ENCODE results near the gene GLS. TPM values are rescaled to one million over a fixed set of nuclear protein-coding genes. Genes with fewer than 3 reads are reported as not detected.

GLS gene
- total RNA-seq, 1 donor from 2014 or later, result 88.9 TPM

- Histone ChIP-seq H3K27ac (peak overlapping the region; percentile 97), H3K9me3 (no peaks in the 10 kb centered on the region), H3K36me3 (no peaks in the 10 kb centered on the region), H3K4me1 (peaks cover 24% of the 10 kb centered on the region), H3K27me3 (no peaks in the 10 kb centered on the region), H3K4me3 (peak overlapping the region; percentile 89 to 94)
- no peak for TF ChIP-seq POLR2AphosphoS5 (IDR thresholded peaks at IDR 0.05; ENCODE audit: insufficient read depth in 1 of 2, low read depth in 1 of 2)
- no peak for TF ChIP-seq CTCF (IDR thresholded peaks at IDR 0.05)
- no peak for TF ChIP-seq POLR2A (IDR thresholded peaks at IDR 0.05)
- intact Hi-C loops (cut with DNase I), result loop anchor here (5.0 kb wide), 1 partner anchor 143 kb away; no protein-coding TSS in a partner anchor
- no peak for DNase-seq (ENCODE audit: extremely low spot score in 2 of 2)
Measured at GRCh38 chr2:190879474-190880377, 895 bp upstream of the GLS start.

GRCh38 chr2:190881084-190881597, 520 bp downstream of the GLS start:
- no peaks in the 10 kb centered on the region for H3K27me3 ChIP-seq
- intact Hi-C loops (cut with DNase I), result loop anchor here (5.0 kb wide), 1 partner anchor 141 kb away; no protein-coding TSS in a partner anchor
- H3K9me3 ChIP-seq, result no peaks in the 10 kb centered on the region
- DNase-seq (ENCODE audit: extremely low spot score in 2 of 2), result no peak
- H3K27ac ChIP-seq, result peak overlapping the region; percentile 97
- H3K4me3 ChIP-seq, result peak overlapping the region; percentile 89 to 94
- no peaks in the 10 kb centered on the region for H3K36me3 ChIP-seq
- peaks cover 36% of the 10 kb centered on the region for H3K4me1 ChIP-seq
- TF ChIP-seq CTCF (IDR thresholded peaks at IDR 0.05) (no peak), POLR2A (IDR thresholded peaks at IDR 0.05) (no peak), POLR2AphosphoS5 (IDR thresholded peaks at IDR 0.05; ENCODE audit: insufficient read depth in 1 of 2, low read depth in 1 of 2) (no peak)

- intact Hi-C loops (cut with DNase I), result loop anchor here (5.0 kb wide), 1 partner anchor 140 kb away; no protein-coding TSS in a partner anchor
- Histone ChIP-seq H3K9me3 (no peaks in the 10 kb centered on the region), H3K27ac (peak overlapping the region; percentile 97), H3K4me1 (peaks cover 42% of the 10 kb centered on the region), H3K36me3 (no peaks in the 10 kb centered on the region), H3K4me3 (peak overlapping the region; percentile 89 to 94), H3K27me3 (no peaks in the 10 kb centered on the region)
- TF ChIP-seq CTCF (IDR thresholded peaks at IDR 0.05) (no peak), POLR2A (IDR thresholded peaks at IDR 0.05) (no peak), POLR2AphosphoS5 (IDR thresholded peaks at IDR 0.05; ENCODE audit: insufficient read depth in 1 of 2, low read depth in 1 of 2) (peak; percentile 45 to 46)
- DNase-seq (ENCODE audit: extremely low spot score in 2 of 2), result peak in 1 of 2 donors; percentile 93
Measured at GRCh38 chr2:190881598-190882410, 1.2 kb downstream of the GLS start.

- no peak for DNase-seq (ENCODE audit: extremely low spot score in 2 of 2)
- Histone ChIP-seq H3K36me3 (no peaks in the 10 kb centered on the region), H3K9me3 (no peaks in the 10 kb centered on the region), H3K27ac (peak overlapping the region; percentile 97), H3K27me3 (no peaks in the 10 kb centered on the region), H3K4me1 (peaks cover 48% of the 10 kb centered on the region), H3K4me3 (peak overlapping the region; percentile 89 to 94)
- intact Hi-C loops (cut with DNase I), result loop anchor here (5.0 kb wide), 1 partner anchor 140 kb away; no protein-coding TSS in a partner anchor
- TF ChIP-seq POLR2A (IDR thresholded peaks at IDR 0.05), result no peak
Measured at GRCh38 chr2:190882411-190882766, 1.8 kb downstream of the GLS start.

Measured in vagina (tissue), 2 donors.